Activated CD4-positive, alpha-beta T cell treated with anti-CD3 and anti-CD28 coated beads for 48 hours (primary cell): ENCODE results near the gene ACE2.
A peak's percentile ranks its signal among the peaks of the same experiment; 100 is the strongest.

Experiments
- DNase-seq: peaks from one replicate; pipeline ENCODE4 v3.0.0-alpha.2; 2020

Gene ACE2

DNA sequence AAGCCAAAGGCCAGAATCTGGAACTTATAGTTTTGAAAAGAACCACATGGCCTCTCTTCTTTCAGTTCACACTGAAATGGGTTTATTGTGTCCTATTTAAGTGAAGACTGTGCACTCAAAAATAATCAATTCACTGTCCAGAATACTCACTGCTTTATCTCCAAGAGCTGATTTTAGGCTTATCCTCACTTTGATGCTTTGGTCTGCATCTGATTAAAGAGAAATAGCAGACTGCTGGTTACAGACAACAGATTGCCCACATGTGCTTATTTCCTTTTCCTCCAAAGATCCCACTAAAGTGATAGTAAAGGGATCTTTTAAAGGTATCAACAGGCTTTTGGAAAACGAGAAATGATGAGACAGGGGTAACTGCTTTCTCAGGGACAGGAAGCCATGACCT, 30.6 kb downstream of the ACE2 start:
- DNase-seq: no peak

DNA sequence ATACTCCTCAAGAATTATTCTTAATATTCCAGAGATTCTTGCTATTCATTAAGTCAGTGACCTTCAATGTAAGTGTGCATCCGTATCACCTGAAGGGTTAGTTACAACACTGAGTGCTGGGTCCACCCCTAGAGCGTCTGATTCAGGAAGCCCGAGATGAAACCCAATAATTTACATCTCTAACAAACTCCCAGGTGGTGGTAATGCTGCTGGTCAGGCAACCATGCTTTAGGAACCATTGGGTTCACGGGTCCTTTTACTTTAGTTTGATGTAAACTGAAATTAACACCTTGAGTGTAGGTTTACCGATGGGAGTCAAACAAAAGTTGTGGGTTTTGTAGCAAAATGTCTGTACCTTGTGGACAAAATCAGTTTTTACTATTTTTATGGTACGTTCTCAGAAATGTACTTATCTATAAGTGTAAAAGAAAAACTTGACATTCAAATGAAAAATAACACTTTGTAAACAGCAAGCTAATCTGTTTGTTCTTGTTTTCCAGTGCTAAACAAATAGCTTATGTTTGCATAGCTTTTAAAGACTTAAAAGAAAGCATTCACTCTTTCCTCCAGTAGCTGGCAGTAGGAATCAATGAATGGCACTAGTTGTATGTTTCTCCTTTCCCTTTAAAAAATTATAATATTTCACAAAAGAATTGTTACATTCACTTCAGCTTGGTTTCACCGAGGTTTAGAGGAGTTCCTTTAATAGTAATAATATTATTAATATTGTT, 32.7 kb downstream of the ACE2 start:
- no peak for DNase-seq

DNA sequence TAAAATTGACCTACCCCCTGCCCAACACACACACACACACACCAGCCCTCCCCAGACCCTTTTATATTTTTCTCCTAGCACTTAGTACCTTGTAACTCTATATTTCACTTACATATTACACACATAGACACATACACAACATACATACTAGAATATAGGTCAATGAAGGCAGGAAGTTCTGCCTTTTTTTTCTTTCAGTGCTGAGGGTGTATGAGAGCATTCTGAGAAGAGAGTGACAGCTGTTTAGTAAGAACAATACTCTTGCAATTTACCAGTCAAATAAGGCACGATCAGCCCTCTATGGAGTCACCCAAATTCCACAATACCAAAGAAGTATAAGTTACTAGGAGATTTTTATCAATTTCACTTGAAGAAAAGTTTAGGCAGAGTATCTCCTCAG, 33.5 kb downstream of the ACE2 start:
- no peak for DNase-seq

DNA sequence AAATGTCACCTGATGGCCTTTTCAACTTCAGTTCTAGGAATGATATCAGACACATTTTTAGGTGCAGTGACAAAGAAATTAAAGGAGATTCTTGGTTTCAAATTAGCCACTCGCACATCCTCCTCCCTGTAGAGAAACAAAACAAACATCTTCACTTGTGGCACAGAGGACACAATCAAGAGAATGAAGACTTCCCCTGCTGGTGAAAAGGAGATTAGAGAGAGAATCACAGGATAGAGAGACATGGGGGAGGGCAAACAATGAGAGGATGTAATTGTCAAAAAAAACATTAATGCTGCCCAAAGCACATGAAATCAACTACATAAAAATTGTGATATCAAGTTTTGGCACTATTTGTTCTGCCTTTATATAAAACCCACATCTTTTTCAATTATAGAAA, 34.5 kb downstream of the ACE2 start:
- no peak for DNase-seq

DNA sequence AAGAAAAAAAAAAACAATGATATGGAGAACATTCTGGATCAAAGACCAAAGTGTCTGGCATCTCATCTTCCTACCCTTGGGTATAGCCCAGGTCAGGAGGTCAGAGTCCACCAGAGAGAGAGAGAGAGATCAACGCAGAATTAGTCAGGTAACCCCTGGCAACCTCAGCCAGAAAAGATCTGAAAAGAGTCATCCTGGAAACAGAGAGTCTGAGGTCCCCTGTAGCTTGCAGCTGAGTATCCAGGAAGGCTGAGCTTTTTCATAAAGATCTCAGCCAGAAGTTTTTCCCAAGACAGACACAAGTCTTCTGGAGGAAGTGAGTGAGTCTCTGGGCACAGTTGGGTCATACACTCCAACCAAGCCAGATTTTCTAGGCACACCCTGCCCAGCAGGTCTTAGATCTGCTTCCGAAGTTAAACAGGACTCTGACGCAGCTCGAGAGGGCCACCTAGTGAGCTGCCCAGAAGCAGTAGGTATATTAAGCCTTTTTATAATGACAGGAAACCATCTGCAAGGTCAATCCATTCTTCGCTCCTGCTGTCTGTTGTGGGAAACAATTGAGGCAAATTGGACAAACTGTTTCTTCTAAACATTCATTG, 35.7 kb downstream of the ACE2 start:
- peak; percentile 29 for DNase-seq

DNA sequence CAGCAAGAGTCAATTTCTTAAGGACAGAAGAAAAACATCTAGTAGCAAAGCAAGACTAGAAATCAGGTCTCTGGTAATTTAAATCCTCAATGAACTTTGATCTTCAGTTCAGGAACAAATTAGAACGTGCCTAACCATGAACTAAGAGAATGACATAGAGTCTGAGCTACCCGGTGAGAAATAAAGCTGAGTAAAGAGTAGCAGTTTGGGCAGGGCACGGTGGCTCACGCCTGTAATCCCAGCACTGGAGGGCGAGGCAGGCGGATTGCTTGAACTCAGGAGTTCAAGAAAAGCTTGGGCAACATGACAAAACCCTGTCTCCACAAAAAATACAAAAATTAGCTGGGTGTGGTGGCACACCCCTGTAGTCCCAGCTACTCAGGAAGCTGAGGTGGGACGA, 37.7 kb downstream of the ACE2 start:
- DNase-seq: no peak

DNA sequence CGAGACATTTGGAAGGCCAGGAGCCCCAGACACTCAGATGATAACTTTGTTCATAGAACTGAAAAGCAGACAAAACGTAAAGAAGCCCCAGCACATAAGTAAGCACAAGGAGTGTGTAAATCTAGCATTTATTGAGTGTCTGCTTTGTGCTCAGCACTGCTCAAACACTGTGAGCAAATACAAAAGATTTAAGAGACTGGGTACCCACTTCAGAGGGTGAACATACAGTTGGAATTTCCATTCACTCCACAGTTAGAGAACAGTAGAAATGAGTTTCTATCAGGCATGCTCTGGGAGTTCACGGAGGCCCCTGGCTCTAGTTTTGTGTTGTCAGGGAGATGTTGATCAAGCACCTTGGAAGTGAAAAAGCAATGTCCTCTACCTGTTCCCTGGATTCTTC, 39.8 kb downstream of the ACE2 start:
- no peak for DNase-seq

DNA sequence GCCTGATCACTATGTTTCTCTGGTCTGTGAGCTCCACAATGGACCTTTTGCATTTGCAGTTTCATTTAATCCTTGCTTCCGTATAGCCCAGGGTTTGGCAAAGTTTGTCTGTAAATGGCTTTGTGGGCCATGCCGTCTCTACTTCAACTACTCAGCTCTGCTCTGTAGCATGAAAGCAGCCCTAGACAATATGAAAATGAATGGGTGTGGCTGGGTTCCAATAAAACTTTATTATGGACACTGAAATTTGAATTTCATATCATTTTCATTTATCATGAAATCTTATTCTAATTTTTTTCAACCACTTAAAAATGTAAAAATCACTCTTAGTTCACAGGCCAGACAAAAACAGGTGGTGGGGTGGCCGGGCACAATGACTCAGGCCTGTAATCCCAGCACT, 41.5 kb downstream of the ACE2 start:
- no peak for DNase-seq

DNA sequence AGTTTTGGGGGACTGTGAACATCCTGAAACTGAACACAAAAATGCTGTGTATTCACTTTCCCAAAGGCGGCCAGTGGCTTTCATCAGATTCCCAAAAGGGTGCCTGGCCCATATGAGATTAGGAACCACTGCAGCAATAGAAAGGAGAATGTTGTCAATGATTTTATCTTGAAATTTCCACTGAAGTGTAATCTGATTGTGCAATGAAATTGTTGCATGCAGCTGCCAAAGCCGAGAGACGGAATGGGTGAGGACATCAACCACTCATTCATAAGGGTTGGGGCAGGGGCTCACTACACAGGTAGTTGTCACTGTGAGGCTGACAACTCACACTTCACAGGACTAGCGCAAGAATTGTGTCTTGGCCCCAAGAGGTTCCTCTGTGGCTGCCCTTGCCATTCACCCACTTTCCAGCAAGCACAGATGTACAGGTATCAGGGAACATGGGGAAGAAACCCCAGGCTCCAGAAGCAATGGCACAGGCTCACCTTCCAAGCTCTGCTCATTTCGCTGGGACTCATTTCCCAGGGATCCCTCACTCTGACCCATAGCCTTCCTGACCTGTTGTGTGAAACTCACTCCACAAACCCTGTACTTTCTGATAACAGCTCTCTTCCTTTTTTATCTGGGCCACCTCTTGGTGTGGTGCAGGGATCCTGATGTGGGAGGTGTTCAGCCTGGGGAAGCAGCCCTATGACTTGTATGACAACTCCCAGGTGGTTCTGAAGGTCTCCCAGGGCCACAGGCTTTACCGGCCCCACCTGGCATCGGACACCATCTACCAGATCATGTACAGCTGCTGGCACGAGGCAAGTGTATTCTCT, 51.4 kb downstream of the ACE2 start:
- no peak for DNase-seq

DNA sequence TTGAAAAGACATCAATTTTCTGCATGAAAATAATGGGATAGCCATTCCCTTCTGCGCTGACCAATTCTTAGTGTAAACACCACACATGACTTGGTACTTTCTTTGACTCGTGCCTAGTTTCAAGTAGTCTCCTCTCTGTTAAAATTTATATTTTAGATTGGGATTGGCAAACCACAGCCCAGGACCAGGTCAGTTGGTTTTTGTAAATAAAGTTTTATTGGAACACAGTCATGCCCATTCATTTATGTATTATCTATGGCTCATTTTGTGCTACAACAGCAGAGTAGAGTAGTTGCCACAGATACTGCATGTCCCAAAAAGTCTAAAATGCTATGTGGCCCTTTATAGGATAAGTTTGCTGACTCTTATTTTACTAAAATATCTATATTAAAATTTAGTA, 53.4 kb downstream of the ACE2 start:
- no peak for DNase-seq

DNA sequence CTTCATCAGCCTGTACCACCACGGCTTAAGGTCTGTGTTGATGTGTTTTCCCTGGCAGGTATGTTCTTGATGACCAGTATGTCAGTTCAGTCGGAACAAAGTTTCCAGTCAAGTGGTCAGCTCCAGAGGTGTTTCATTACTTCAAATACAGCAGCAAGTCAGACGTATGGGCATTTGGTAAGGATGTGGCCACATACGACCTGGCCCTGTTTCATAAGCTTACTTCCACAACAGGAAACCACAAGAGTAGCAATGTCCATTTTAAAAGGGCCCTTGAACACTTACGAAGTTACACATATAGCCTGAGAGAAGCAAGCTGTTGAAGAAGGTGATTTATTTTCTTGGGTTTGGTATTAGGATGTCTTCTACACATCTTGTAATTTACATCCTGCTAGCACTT, 54.0 kb downstream of the ACE2 start:
- no peak for DNase-seq

DNA sequence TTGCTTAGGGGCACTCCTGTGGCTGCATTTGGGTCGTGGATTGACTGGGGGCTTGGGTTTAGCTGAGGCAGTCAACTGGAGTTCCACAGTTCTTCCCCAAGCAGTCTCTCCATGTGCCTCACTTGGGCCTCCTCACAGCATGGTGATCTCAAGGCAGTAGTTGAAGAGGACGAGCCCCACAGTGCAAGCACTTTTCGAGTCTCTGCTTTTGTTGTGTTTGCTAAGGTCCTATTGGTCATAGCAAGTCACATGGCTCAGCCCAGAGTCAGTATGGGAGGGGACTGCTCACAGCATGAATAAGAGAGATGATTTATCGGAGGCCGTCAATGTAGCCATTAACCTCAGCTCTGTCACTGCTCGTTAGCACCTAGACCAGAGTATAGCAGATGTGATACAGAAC, 70.4 kb downstream of the ACE2 start:
- DNase-seq: no peak

DNA sequence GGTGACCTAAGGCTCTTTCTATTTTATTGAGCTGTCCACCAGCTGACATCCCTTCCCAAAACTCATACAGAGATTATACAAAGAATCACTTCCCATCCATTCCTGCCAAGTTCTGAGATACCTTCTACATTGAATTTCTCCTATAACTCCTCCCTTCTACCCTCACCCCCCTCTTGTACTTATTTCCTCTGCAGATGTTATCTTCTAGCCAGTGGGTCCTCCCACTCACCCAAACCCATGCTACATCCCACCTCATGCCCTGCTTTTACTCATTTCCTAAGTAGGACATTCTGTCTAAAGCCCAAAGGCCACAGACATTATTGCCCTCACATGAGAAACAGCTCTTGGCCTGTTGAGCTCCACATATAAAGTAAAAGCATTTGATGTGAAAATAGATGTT, 71.6 kb downstream of the ACE2 start:
- no peak for DNase-seq

DNA sequence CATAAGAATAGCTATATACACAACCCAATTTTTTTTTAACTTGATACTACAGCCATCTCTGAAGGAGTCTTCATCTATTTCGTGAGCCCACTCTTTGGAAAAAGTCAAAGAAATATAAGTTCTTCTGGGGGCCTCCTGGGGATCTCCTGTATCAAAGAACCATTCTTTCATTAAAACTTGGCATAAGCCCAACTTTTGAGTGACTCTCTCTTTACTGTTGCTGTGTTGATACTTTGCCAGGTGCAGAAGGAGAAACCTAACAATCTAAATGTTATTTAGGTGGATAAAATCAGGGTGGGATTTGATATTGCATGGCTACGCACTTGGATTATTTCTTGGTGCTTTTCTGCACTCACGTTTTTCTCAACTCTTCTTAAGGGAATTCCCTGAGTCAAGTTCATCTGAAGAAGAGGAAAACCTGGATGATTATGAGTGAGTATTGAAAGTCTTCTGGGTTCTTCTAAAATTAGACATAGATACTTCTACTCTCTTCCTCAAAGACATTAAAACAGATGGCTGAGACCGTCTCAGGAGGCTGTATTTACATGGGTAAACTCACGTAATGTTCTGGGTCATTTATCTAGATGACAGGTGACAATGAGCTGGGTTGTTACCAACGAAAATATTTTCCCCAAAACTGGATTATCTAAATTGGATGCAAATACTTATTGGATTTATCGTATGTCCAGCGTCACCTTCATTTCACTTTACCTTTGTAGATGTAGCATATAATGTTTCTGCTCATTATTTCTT, 74.9 kb downstream of the ACE2 start:
- no peak for DNase-seq

DNA sequence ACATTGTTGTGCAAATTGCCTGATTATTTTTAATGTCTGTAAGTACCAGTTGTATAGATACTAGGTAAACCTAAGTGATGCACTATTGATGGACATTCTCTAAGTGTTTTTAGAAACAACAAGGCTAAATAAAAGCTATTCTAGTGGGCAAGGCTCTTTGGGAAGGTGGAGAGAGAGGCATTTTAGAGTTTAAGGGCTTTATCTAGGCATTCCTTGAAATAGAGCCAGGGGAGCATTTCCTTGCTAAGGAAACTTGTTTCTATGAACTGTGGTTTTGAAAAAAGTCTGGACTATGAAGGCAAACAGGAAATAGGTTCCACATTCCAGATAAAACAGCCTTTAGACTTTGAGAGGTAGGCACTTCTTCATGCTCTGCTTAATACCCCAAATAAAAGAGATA, 76.3 kb downstream of the ACE2 start:
- no peak for DNase-seq

DNA sequence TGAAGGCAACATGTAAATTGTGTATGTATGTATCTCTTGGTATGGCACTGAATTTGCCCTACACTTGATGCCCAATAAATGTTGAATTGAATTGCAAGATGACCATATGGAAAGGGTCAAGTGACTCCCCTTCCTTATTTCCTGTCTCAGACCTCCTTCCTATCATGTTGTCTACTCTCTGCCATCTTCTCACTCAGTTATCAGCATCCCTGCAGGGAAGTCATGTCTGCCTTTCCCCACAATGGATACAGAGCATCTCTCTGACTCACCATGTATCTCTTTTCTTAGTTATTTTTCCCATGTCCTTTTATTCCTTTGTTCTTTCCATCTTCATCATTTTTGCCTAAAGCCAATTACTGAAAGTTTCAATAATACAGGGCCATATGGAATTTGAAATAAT, 77.7 kb downstream of the ACE2 start:
- DNase-seq: no peak

DNA sequence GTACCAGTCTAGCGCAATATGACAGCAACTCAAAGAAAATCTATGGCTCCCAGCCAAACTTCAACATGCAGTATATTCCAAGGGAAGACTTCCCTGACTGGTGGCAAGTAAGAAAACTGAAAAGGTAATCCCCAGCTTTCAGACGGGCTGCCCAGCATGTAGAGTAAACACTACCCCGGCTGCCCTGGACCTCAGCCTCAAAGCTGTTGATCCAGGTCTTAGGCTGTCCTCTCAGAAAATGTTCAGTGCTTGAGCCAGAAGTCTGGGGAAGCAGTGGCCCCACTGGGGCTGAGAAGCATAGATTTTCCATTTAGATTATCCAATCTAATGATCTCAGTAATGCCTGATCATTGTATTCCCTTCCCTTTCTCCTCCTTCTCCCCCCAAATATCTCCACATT, 78.3 kb downstream of the ACE2 start:
- DNase-seq: no peak

DNA sequence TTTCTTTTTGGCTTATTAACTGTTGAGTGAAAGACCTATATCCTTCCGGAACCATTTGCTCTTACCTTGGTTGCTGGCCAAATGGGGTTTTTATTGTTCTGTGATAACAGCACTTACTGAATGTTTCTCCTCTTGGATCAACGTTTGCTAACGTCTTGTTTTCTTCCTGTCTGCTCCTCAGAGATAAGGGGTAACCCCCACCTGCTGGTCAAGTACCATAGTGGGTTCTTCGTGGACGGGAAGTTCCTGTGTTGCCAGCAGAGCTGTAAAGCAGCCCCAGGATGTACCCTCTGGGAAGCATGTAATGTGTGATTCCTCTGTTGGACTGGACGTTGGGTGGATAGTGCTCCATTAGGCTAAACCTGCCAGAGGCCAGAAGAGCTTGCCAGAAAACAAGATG, 84.8 kb downstream of the ACE2 start:
- no peak for DNase-seq

DNA sequence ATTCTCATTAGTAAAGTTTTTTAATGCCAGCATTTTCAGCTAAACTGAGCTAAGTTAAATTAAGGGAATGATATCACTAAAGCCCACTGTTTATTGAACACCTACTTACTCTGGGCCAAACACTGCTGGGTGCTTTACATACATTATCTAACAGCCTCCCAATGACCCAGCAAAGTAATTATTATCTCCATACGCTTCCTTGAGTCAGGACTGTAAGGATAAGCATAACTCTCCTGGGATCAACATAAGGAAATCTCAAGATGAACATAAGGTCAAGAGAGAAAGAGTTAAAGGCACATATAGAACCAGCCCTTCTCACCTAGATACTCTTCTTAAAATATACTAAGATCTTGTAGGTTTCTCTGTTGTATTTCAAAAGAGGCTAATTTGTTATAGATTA, 86.5 kb downstream of the ACE2 start:
- DNase-seq: no peak

DNA sequence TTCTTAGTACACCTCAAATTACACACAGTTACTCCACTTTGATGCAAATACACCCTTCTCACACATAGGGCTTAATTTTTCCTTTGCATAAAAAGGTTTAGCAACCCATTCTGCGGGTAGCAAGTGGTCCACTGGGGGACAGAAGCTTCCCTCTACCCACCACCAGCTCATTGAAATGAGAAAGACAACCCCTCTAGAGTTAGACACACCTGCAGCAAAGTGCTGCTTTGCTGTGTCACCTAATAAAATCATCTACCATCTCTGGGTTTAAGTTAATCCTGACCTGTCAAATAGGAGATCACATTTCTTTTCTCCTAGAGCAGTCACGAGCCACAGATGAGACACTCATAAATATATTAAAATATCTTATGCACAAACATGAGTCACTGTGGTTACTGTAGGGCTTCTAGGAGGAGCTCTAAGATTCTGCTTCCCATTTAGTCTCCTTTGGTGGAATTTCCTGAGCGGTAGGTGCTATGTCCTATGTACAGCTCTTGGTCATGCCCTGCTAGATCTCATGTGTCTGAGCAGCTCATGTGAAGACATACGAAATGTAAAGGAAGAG, 88.3 kb downstream of the ACE2 start:
- DNase-seq: no peak

DNA sequence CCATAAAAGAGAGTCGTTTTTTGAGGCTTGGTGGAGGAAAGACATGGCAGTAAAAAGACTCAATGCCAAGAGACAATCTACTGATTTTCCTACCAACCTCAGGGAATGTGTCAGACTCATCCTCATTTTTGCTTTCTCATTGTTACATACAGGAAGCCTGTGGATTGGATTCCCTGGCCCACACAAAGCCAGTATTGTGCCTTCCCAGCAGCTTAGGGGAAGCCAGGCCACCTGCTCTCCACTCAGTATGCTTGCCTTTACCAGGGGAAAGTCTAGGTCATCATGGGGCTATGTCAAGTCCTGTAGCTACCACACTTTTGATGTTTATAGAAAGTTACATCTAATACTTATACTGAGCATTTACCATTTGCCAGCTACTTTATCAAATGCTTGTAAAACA, 89.2 kb downstream of the ACE2 start:
- DNase-seq: no peak
